GM20000 (cell line): ENCODE results near the gene PRPS1.

Source experiments
- DNase-seq: peaks from one replicate; pipeline ENCODE4 v3.0.0; 2012; ENCODE audit warnings: low spot score
- CTCF ChIP-seq: IDR thresholded peaks from 2 replicates; pipeline ENCODE4 v1.5.1; 2012; ENCODE audit warnings: mild to moderate bottlenecking, control low read depth; ENCODE audit errors: extremely low read depth, missing control alignments

Gene PRPS1

GRCh38 chrX:107619885-107620322 is 8.4 kb upstream of the PRPS1 start:
- TF ChIP-seq CTCF: no peak
- DNase-seq: no peak

GRCh38 chrX:107624893-107625292 is 3.4 kb upstream of the PRPS1 start:
- no peak for DNase-seq
- TF ChIP-seq CTCF: no peak

- no peak for DNase-seq
- TF ChIP-seq CTCF: no peak
Observed at GRCh38 chrX:107625739-107626138, 2.6 kb upstream of the PRPS1 start.

GRCh38 chrX:107626481-107626880 is 1.8 kb upstream of the PRPS1 start:
- no peak for TF ChIP-seq CTCF
- no peak for DNase-seq

GRCh38 chrX:107626916-107627315 is 1.4 kb upstream of the PRPS1 start:
- DNase-seq: no peak
- TF ChIP-seq CTCF: no peak

- DNase-seq: peak; percentile 36
- no peak for TF ChIP-seq CTCF
Observed at GRCh38 chrX:107628662-107629539, 591 bp downstream of the PRPS1 start.

- DNase-seq: no peak
- no peak for TF ChIP-seq CTCF
Observed at GRCh38 chrX:107629540-107629909, 1.2 kb downstream of the PRPS1 start.
